SJSA1 (cell line): ENCODE results near the gene SDR42E2. TPM values are rescaled to one million over a fixed set of nuclear protein-coding genes. Genes with fewer than 3 reads are reported as not detected.
"Not testable (repeated sequence)": the region's sequence is repeated elsewhere in the genome, so short reads cannot be mapped to it uniquely, and the experiment has no call there.

Experiments
- DNase-seq, 2 experiments: peaks; one replicate each; pipeline ENCODE4 v3.0.0-alpha.2; 2015 to 2020; ENCODE audit warnings: low spot score in 2 of 2, low read depth in 1 of 2
- H3K27ac ChIP-seq: fragments of 250-450 bp; sonication (Bioruptor Pico); 2 replicates; pipeline ENCODE4 v1.5.1; 2020; ENCODE audit warnings: mild to moderate bottlenecking, moderate library complexity
- H3K27me3 ChIP-seq: fragments of 250-450 bp; sonication (Bioruptor Pico); replicated peaks from 2 replicates; pipeline ENCODE4 v1.5.1; 2020; ENCODE audit warnings: mild to moderate bottlenecking, moderate library complexity
- H3K36me3 ChIP-seq: fragments of 250-450 bp; sonication (Bioruptor Pico); 2 replicates; pipeline ENCODE4 v1.5.1; 2020; ENCODE audit warnings: mild to moderate bottlenecking
- H3K4me1 ChIP-seq: fragments of 250-450 bp; sonication (Bioruptor Pico); replicated peaks from 2 replicates; pipeline ENCODE4 v1.6.1; 2021; ENCODE audit warnings: mild to moderate bottlenecking
- H3K4me3 ChIP-seq: fragments of 250-450 bp; sonication (Bioruptor Pico); 2 replicates; pipeline ENCODE4 v1.5.1; 2020; ENCODE audit warnings: mild to moderate bottlenecking
- H3K9me3 ChIP-seq: fragments of 250-450 bp; sonication (Bioruptor Pico); replicated peaks from 2 replicates; pipeline ENCODE4 v1.5.1; 2020; ENCODE audit warnings: mild to moderate bottlenecking
- total RNA-seq: library from RNA; depleted of rRNA; stranded (reverse); fragments of >200 nt; shearing (Covaris generic); gene quantifications from 2 replicates; pipeline ENCODE4 v1.2.3, GENCODE V29; 2014

Gene SDR42E2
- total RNA-seq, 1 experiment from 2014 or later: not detected

GRCh38 chr16:22139008-22139407 is 23.3 kb upstream of the SDR42E2 start:
- Histone ChIP-seq H3K4me3 (no peak overlapping the region), H3K27me3 (peaks cover 31% of the 10 kb centered on the region), H3K4me1 (no peaks in the 10 kb centered on the region), H3K36me3 (no peaks in the 10 kb centered on the region), H3K9me3 (no peaks in the 10 kb centered on the region), H3K27ac (no peak overlapping the region)
- no peak for DNase-seq

- DNase-seq: no peak
- Histone ChIP-seq H3K36me3 (no peaks in the 10 kb centered on the region), H3K27ac (no peak overlapping the region)
Observed at GRCh38 chr16:22139732-22140131, 22.6 kb upstream of the SDR42E2 start.

GRCh38 chr16:22141767-22142166 is 20.5 kb upstream of the SDR42E2 start:
- Histone ChIP-seq H3K27me3 (peaks cover 28% of the 10 kb centered on the region), H3K4me3 (no peak overlapping the region), H3K4me1 (no peaks in the 10 kb centered on the region), H3K36me3 (no peaks in the 10 kb centered on the region), H3K9me3 (no peaks in the 10 kb centered on the region), H3K27ac (no peak overlapping the region)
- DNase-seq: no peak

More at GRCh38 chr16:22139732-22140131, 22.6 kb upstream of the SDR42E2 start:
- Histone ChIP-seq H3K27me3 (peaks cover 31% of the 10 kb centered on the region), H3K4me1 (no peaks in the 10 kb centered on the region), H3K9me3 (no peaks in the 10 kb centered on the region), H3K4me3 (no peak overlapping the region)

GRCh38 chr16:22144520-22144919 is 17.8 kb upstream of the SDR42E2 start:
- Histone ChIP-seq H3K27ac (no peak overlapping the region), H3K27me3 (peaks cover 6% of the 10 kb centered on the region; the same call in 1 of the 2 replicates), H3K36me3 (no peaks in the 10 kb centered on the region), H3K9me3 (no peaks in the 10 kb centered on the region), H3K4me3 (no peak overlapping the region), H3K4me1 (no peaks in the 10 kb centered on the region)
- DNase-seq: no peak

GRCh38 chr16:22147853-22148252 is 14.5 kb upstream of the SDR42E2 start:
- no peak for DNase-seq
- H3K27ac ChIP-seq: no peak overlapping the region
- H3K9me3 ChIP-seq: no peaks in the 10 kb centered on the region
- H3K4me3 ChIP-seq: no peak overlapping the region
- H3K36me3 ChIP-seq: no peaks in the 10 kb centered on the region
- no peaks in the 10 kb centered on the region; the same call in 1 of the 2 replicates for H3K27me3 ChIP-seq
- H3K4me1 ChIP-seq: no peaks in the 10 kb centered on the region

GRCh38 chr16:22151246-22151998 is 10.9 kb upstream of the SDR42E2 start:
- H3K27me3 ChIP-seq: peaks cover 4% of the 10 kb centered on the region; the same call in 1 of the 2 replicates
- H3K4me1 ChIP-seq: no peaks in the 10 kb centered on the region
- no peak for DNase-seq
- H3K36me3 ChIP-seq: no peaks in the 10 kb centered on the region
- no peak overlapping the region for H3K27ac ChIP-seq
- no peaks in the 10 kb centered on the region for H3K9me3 ChIP-seq
- H3K4me3 ChIP-seq: no peak overlapping the region

- DNase-seq: no peak
- Histone ChIP-seq H3K4me1 (no peaks in the 10 kb centered on the region), H3K27ac (no peak overlapping the region), H3K9me3 (no peaks in the 10 kb centered on the region), H3K27me3 (peaks cover 4% of the 10 kb centered on the region; the same call in 1 of the 2 replicates), H3K4me3 (no peak overlapping the region), H3K36me3 (no peaks in the 10 kb centered on the region)
Observed at GRCh38 chr16:22152316-22152715, 10.0 kb upstream of the SDR42E2 start.

- not testable (repeated sequence) for H3K27me3 ChIP-seq, H3K27ac ChIP-seq, H3K9me3 ChIP-seq, H3K4me1 ChIP-seq, H3K4me3 ChIP-seq, H3K36me3 ChIP-seq, DNase-seq
Observed at GRCh38 chr16:22153078-22153477, 9.2 kb upstream of the SDR42E2 start.

GRCh38 chr16:22161401-22161800 is 905 bp upstream of the SDR42E2 start:
- H3K9me3 ChIP-seq: no peaks in the 10 kb centered on the region
- peaks cover 21% of the 10 kb centered on the region for H3K27me3 ChIP-seq
- H3K4me1 ChIP-seq: no peaks in the 10 kb centered on the region
- H3K27ac ChIP-seq: no peak overlapping the region
- H3K4me3 ChIP-seq: no peak overlapping the region
- DNase-seq: no peak
- H3K36me3 ChIP-seq: no peaks in the 10 kb centered on the region

- no peak for DNase-seq
- H3K27me3 ChIP-seq: peaks cover 21% of the 10 kb centered on the region
- no peaks in the 10 kb centered on the region for H3K4me1 ChIP-seq
- H3K4me3 ChIP-seq: no peak overlapping the region
- no peaks in the 10 kb centered on the region for H3K36me3 ChIP-seq
- 0 out of 2 replicates have a peak, but pooled peaks cover 3% of the 10 kb centered on the region for H3K9me3 ChIP-seq
- no peak overlapping the region for H3K27ac ChIP-seq
Observed at GRCh38 chr16:22162656-22163009, 327 bp downstream of the SDR42E2 start.

- Histone ChIP-seq H3K9me3 (0 out of 2 replicates have a peak, but pooled peaks cover 3% of the 10 kb centered on the region), H3K27me3 (peaks cover 21% of the 10 kb centered on the region), H3K36me3 (no peaks in the 10 kb centered on the region), H3K27ac (no peak overlapping the region), H3K4me3 (no peak overlapping the region), H3K4me1 (no peaks in the 10 kb centered on the region)
- no peak for DNase-seq
Observed at GRCh38 chr16:22163806-22164205, 1.5 kb downstream of the SDR42E2 start.

- DNase-seq: no peak
- Histone ChIP-seq H3K4me3 (no peak overlapping the region), H3K36me3 (no peaks in the 10 kb centered on the region), H3K27me3 (peaks cover 21% of the 10 kb centered on the region), H3K27ac (no peak overlapping the region), H3K9me3 (0 out of 2 replicates have a peak, but pooled peaks cover 3% of the 10 kb centered on the region), H3K4me1 (no peaks in the 10 kb centered on the region)
Observed at GRCh38 chr16:22164482-22164881, 2.2 kb downstream of the SDR42E2 start.

GRCh38 chr16:22165508-22166285 is 3.4 kb downstream of the SDR42E2 start:
- Histone ChIP-seq H3K27me3 (peaks cover 21% of the 10 kb centered on the region), H3K4me3 (no peak overlapping the region), H3K27ac (no peak overlapping the region), H3K9me3 (0 out of 2 replicates have a peak, but pooled peaks cover 3% of the 10 kb centered on the region), H3K36me3 (no peaks in the 10 kb centered on the region), H3K4me1 (no peaks in the 10 kb centered on the region)
- DNase-seq: no peak

- Histone ChIP-seq H3K9me3 (no peaks in the 10 kb centered on the region), H3K27ac (no peak overlapping the region), H3K27me3 (no peaks in the 10 kb centered on the region), H3K4me1 (no peaks in the 10 kb centered on the region), H3K4me3 (no peak overlapping the region), H3K36me3 (no peaks in the 10 kb centered on the region)
- DNase-seq: no peak
Observed at GRCh38 chr16:22171953-22172352, 9.6 kb downstream of the SDR42E2 start.
